Motor neuron (in vitro differentiated cells): ENCODE results near the gene LYZ. TPM values are rescaled to one million over a fixed set of nuclear protein-coding genes. Genes with fewer than 3 reads are reported as not detected.

Experiments
- total RNA-seq, 8 experiments: library from RNA; unstranded; fragments of 300-600 nt; gene quantifications; 2 replicates each; pipeline versions ENCODE4 v1.2.3 to v1.2.4, GENCODE V29; 2022

Gene LYZ
- total RNA-seq, 8 experiments from 2014 or later, result 0.11 to 0.31 (median 0.18) TPM; not detected in 4

Other genes with a start within 250 kb of the LYZ start
- 10 to 100 TPM; 31.1 to 95.1 (median 63.8) TPM for gene CPSF6, start 108.8 kb upstream of the LYZ start, total RNA-seq
- 10 to 100 TPM; 16.1 to 33.4 (median 28.5) TPM for gene YEATS4, start 11.4 kb downstream of the LYZ start, total RNA-seq
- gene FRS2, start 122.0 kb downstream of the LYZ start, total RNA-seq, result 10 to 100 TPM; 20.9 to 49.0 (median 32.6) TPM
- gene CCT2, start 237.1 kb downstream of the LYZ start, total RNA-seq, result 100 to 1,000 TPM; 179 to 338 (median 260) TPM